ENCODE results near the gene HCN2. TPM values are rescaled to one million over a fixed set of nuclear protein-coding genes. Genes with fewer than 3 reads are reported as not detected.

Gene HCN2
- total and polyA plus RNA-seq, 2 of the 13 experiments (the other 11 are each of a cell fraction or from before 2014, with no cell fraction given): 0.01 TPM; not detected in 1

DNA sequence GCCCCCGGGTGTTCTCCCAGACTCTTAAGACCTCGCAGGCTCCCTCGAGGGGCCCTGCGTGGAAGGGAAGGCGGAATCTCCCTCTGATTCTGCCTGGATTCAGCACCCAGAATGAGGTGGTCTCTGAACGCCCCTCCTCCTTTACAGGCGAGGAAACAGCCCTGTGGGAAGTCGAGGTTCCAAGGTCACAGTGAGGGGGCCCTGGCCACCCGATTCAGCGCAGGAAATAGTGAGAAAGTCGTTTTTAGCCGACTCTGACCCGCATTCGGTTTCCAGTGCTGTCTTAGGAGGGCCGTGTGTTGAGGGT, 16.2 kb upstream of the HCN2 start:
- ATAC-seq (no peak), FAIRE-seq (no peak), DNase-seq (ENCODE audit: low spot score) (no peak)
- CTCF ChIA-PET (ENCODE audit: low intra/inter-chr PET ratio, low total read pairs): no interaction called here
- Histone ChIP-seq H3K27ac (ENCODE audit: extremely low read length, insufficient read depth, low read length) (peak overlapping the region; percentile 69), H3K4me2 (ENCODE audit: low read depth, low read length) (peak overlapping the region; percentile 79), H3K4me3 (replicated peaks in 1 of 3; ENCODE audit: insufficient read depth in 1 of 3, low read depth in 2 of 3, low read length in 3 of 3) (peak overlapping the region; percentile 90 to 99 (median 96)), H3K4me1 (ENCODE audit: insufficient read depth, low read length) (peaks cover 26% of the 10 kb centered on the region), H3K36me3 (replicated peaks in 1 of 2; ENCODE audit: control insufficient read depth in 1 of 2, insufficient read depth in 2 of 2, low read length in 2 of 2) (peaks cover 6 to 14% of the 10 kb centered on the region in 2 experiments; a peak in 4 of 5 replicates), H3K9me3 (ENCODE audit: low read length) (no peaks in the 10 kb centered on the region), H3K79me2 (ENCODE audit: insufficient read depth, low read length) (peaks cover 61% of the 10 kb centered on the region), H3K9ac (ENCODE audit: insufficient read depth, low read depth, low read length) (peak overlapping the region; percentile 95), H2AFZ (ENCODE audit: low read length) (no peak overlapping the region), H3K27me3 (ENCODE audit: control insufficient read depth in 1 of 2, insufficient read depth in 2 of 2, low read length in 2 of 2) (no peaks in the 10 kb centered on the region; a peak in 1 of 5 replicates), H4K20me1 (ENCODE audit: insufficient read depth, low read length) (peaks cover 54% of the 10 kb centered on the region)
- no TSS peak for BruUV-seq (replicated peaks)
- in situ Hi-C loops (cut with HindIII; ENCODE audit: extremely low pct_ligation_motif_present, low pct_unique_long_range_greater_than_20kb) (no loop called here), intact Hi-C loops (cut with micrococcal nuclease; ENCODE audit: unreplicated experiment) (no loop called here)
- 0 out of 2 replicates have a peak, but pooled peaks have one; percentile 10 for TF ChIP-seq ZMYM3 (CRISPR knock-in tag; IDR thresholded peaks at IDR 0.05)
- no peak for TF ChIP-seq HDAC2 (CRISPR knock-in tag; IDR thresholded peaks at IDR 0.05)
- peak; percentile 1 for TF ChIP-seq ZNF883 (CRISPR knock-in tag; IDR thresholded peaks at IDR 0.05; ENCODE audit: not compliant biosample characterization)
- 0 out of 2 replicates have a peak, but pooled peaks have one; percentile 23 for TF ChIP-seq ZNF230 (CRISPR knock-in tag; IDR thresholded peaks at IDR 0.05)
- TF ChIP-seq ATF7-NPFF (CRISPR knock-in tag; IDR thresholded peaks at IDR 0.05; ENCODE audit: low read depth): 0 out of 2 replicates have a peak, but pooled peaks have one; percentile 13
- TF ChIP-seq HDAC1 (CRISPR knock-in tag; IDR thresholded peaks at IDR 0.05): 0 out of 2 replicates have a peak, but pooled peaks have one; percentile 5
- no peak for TF ChIP-seq ERF (CRISPR knock-in tag; IDR thresholded peaks at IDR 0.05)
- TF ChIP-seq, protein P1, sequence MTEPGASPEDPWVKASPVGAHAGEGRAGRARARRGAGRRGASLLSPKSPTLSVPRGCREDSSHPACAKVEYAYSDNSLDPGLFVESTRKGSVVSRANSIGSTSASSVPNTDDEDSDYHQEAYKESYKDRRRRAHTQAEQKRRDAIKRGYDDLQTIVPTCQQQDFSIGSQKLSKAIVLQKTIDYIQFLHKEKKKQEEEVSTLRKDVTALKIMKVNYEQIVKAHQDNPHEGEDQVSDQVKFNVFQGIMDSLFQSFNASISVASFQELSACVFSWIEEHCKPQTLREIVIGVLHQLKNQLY (CRISPR knock-in tag; IDR thresholded peaks at IDR 0.05): no peak
- TF ChIP-seq, protein P2, sequence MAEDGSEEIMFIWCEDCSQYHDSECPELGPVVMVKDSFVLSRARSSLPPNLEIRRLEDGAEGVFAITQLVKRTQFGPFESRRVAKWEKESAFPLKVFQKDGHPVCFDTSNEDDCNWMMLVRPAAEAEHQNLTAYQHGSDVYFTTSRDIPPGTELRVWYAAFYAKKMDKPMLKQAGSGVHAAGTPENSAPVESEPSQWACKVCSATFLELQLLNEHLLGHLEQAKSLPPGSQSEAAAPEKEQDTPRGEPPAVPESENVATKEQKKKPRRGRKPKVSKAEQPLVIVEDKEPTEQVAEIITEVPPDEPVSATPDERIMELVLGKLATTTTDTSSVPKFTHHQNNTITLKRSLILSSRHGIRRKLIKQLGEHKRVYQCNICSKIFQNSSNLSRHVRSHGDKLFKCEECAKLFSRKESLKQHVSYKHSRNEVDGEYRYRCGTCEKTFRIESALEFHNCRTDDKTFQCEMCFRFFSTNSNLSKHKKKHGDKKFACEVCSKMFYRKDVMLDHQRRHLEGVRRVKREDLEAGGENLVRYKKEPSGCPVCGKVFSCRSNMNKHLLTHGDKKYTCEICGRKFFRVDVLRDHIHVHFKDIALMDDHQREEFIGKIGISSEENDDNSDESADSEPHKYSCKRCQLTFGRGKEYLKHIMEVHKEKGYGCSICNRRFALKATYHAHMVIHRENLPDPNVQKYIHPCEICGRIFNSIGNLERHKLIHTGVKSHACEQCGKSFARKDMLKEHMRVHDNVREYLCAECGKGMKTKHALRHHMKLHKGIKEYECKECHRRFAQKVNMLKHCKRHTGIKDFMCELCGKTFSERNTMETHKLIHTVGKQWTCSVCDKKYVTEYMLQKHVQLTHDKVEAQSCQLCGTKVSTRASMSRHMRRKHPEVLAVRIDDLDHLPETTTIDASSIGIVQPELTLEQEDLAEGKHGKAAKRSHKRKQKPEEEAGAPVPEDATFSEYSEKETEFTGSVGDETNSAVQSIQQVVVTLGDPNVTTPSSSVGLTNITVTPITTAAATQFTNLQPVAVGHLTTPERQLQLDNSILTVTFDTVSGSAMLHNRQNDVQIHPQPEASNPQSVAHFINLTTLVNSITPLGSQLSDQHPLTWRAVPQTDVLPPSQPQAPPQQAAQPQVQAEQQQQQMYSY (CRISPR knock-in tag; IDR thresholded peaks at IDR 0.05): no peak
- TF ChIP-seq, protein P3, sequence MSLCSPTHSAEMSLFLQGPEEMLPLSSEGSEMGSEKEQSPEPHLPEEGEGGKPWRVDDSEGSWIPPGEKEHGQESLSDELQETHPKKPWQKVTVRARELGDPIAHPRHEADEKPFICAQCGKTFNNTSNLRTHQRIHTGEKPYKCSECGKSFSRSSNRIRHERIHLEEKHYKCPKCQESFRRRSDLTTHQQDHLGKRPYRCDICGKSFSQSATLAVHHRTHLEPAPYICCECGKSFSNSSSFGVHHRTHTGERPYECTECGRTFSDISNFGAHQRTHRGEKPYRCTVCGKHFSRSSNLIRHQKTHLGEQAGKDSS (CRISPR knock-in tag; IDR thresholded peaks at IDR 0.05; ENCODE audit: borderline replicate concordance, low read depth): 0 out of 2 replicates have a peak, but pooled peaks have one; percentile 4
- 0 out of 2 replicates have a peak, but pooled peaks have one; percentile 10 for TF ChIP-seq MTA1 (CRISPR knock-in tag; IDR thresholded peaks at IDR 0.05; ENCODE audit: borderline replicate concordance)
- TF ChIP-seq, protein P4, sequence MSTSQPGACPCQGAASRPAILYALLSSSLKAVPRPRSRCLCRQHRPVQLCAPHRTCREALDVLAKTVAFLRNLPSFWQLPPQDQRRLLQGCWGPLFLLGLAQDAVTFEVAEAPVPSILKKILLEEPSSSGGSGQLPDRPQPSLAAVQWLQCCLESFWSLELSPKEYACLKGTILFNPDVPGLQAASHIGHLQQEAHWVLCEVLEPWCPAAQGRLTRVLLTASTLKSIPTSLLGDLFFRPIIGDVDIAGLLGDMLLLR (CRISPR knock-in tag; IDR thresholded peaks at IDR 0.05): no peak
- TF ChIP-seq MAFK (conservative IDR thresholded peaks at IDR 0.05 in 1 of 2, IDR thresholded peaks at IDR 0.05 in 1 of 2; ENCODE audit: low read length in 2 of 2): no peak
- TF ChIP-seq ZFX (CRISPR knock-in tag; IDR thresholded peaks at IDR 0.05; ENCODE audit: low read depth): 0 out of 2 replicates have a peak, but pooled peaks have one; percentile 2
- 0% methylated on average over 11 of the region's 15 CpGs for WGBS (ENCODE audit: low lambda C conversion rate)
- POLR2A ChIA-PET: interaction anchor here (3.1 to 4.3 kb wide), 2 partner anchors 17 to 41 kb away, joined by 13 to 45 read pairs; no protein-coding TSS in a partner anchor

All from HepG2 (cell line).